ENCODE results near the gene PEX10. TPM values are rescaled to one million over a fixed set of nuclear protein-coding genes. Genes with fewer than 3 reads are reported as not detected.
"Not testable (repeated sequence)": the region's sequence is repeated elsewhere in the genome, so short reads cannot be mapped to it uniquely, and the experiment has no call there.

PEX10 gene
- total RNA-seq, 1 donor from 2014 or later = 26.5 TPM

- no peak for DNase-seq (ENCODE audit: low read depth)
- no peak overlapping the region for H3K4me3 ChIP-seq (ENCODE audit: low read depth, low read length)
- TF ChIP-seq, protein P1, sequence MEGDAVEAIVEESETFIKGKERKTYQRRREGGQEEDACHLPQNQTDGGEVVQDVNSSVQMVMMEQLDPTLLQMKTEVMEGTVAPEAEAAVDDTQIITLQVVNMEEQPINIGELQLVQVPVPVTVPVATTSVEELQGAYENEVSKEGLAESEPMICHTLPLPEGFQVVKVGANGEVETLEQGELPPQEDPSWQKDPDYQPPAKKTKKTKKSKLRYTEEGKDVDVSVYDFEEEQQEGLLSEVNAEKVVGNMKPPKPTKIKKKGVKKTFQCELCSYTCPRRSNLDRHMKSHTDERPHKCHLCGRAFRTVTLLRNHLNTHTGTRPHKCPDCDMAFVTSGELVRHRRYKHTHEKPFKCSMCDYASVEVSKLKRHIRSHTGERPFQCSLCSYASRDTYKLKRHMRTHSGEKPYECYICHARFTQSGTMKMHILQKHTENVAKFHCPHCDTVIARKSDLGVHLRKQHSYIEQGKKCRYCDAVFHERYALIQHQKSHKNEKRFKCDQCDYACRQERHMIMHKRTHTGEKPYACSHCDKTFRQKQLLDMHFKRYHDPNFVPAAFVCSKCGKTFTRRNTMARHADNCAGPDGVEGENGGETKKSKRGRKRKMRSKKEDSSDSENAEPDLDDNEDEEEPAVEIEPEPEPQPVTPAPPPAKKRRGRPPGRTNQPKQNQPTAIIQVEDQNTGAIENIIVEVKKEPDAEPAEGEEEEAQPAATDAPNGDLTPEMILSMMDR (conservative IDR thresholded peaks at IDR 0.05; ENCODE audit: low read depth, low read length) = no peak
Observed at GRCh38 chr1:2444138-2444591, 31.8 kb upstream of the PEX10 start.

GRCh38 chr1:2443277-2444137 is 31.1 kb upstream of the PEX10 start:
- TF ChIP-seq, protein P1 (conservative IDR thresholded peaks at IDR 0.05; ENCODE audit: low read depth, low read length) = no peak
- DNase-seq (ENCODE audit: low read depth) = no peak
- H3K4me3 ChIP-seq (ENCODE audit: low read depth, low read length) = no peak overlapping the region

GRCh38 chr1:2442661-2443060 is 30.3 kb upstream of the PEX10 start:
- H3K4me3 ChIP-seq (ENCODE audit: low read depth, low read length) = no peak overlapping the region
- TF ChIP-seq, protein P1 (conservative IDR thresholded peaks at IDR 0.05; ENCODE audit: low read depth, low read length) = no peak
- no peak for DNase-seq (ENCODE audit: low read depth)

DNA sequence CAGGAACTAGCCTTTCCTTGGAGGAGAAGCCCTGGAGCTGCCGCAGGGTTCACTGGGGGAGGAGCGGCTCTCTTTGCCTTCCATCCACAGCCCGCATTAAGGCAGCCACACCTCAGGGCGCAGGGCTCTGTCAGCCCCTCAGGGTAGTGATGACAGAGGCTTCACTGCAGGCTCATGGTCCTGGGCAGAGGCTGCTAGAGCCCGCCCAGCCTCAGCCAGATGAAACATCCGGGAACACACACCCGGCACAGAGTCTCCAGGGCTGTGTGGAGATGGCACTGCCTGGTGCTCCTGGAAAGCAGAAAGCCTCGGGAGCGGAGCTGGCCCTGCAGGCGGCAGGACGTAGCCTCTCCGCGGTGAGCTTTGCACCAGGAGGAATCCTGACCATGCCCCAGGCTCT is 29.4 kb upstream of the PEX10 start:
- TF ChIP-seq, protein P1 (conservative IDR thresholded peaks at IDR 0.05; ENCODE audit: low read depth, low read length) = no peak
- no peak for DNase-seq (ENCODE audit: low read depth)

GRCh38 chr1:2440346-2440745 is 28.0 kb upstream of the PEX10 start:
- not testable (repeated sequence) for H3K4me3 ChIP-seq (ENCODE audit: low read depth, low read length); DNase-seq (ENCODE audit: low read depth)

More for the DNA sequence above, 29.4 kb upstream of the PEX10 start:
- no peak overlapping the region for H3K4me3 ChIP-seq (ENCODE audit: low read depth, low read length)

DNA sequence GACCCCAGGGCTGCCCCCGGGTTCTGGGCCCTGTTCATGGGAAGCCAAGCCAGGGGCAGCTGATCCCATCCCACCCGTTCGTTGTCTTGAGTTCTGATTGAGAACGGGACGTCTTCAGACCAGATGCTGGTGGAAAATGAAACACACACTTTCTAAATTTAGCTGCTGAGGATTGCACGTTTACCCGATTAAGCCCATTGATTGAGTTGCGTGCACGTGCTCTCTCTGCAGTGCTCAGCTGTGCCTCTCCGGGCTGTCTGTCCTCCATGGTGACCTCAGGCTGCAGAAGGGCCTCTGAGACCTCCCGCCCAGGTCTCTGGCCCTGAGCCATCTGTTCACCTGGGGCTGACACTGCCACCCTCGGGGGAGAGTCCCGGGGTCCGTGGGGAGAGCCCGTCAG is 27.0 kb upstream of the PEX10 start:
- TF ChIP-seq, protein P1 (conservative IDR thresholded peaks at IDR 0.05; ENCODE audit: low read depth, low read length) = no peak
- H3K4me3 ChIP-seq (ENCODE audit: low read depth, low read length) = no peak overlapping the region
- no peak for DNase-seq (ENCODE audit: low read depth)

GRCh38 chr1:2438641-2439040 is 26.3 kb upstream of the PEX10 start:
- DNase-seq (ENCODE audit: low read depth) = no peak
- H3K4me3 ChIP-seq (ENCODE audit: low read depth, low read length) = no peak overlapping the region
- TF ChIP-seq, protein P1 (conservative IDR thresholded peaks at IDR 0.05; ENCODE audit: low read depth, low read length) = no peak

All from epithelial cell of proximal tubule (primary cell).